Brain microvascular endothelial cell (primary cell): ENCODE results near the gene RGS19.

Source experiments
- DNase-seq: peaks from one replicate; pipeline ENCODE4 v3.0.0-alpha.2; 2020
- H3K27ac ChIP-seq: fragments of 250-450 bp; sonication (Bioruptor Pico); 2 replicates; pipeline ENCODE4 v1.5.1; 2020; ENCODE audit warnings: mild to moderate bottlenecking, moderate library complexity
- H3K27me3 ChIP-seq: fragments of 250-450 bp; sonication (Bioruptor Pico); replicated peaks from 2 replicates; pipeline ENCODE4 v1.5.1; 2020; ENCODE audit warnings: mild to moderate bottlenecking
- H3K36me3 ChIP-seq: fragments of 250-450 bp; sonication (Bioruptor Pico); replicated peaks from 2 replicates; pipeline ENCODE4 v1.5.1; 2020; ENCODE audit warnings: mild to moderate bottlenecking
- H3K4me3 ChIP-seq: 2 replicates; pipeline ENCODE4 v1.5.1; 2011; ENCODE audit warnings: low read depth, mild to moderate bottlenecking, control low read depth, low read length, moderate library complexity
- CTCF ChIP-seq: IDR thresholded peaks from 2 replicates; pipeline ENCODE4 v1.5.1; 2011; ENCODE audit warnings: low read depth, mild to moderate bottlenecking, moderate library complexity, low read length, control low read depth, inconsistent platforms; ENCODE audit errors: missing control alignments
- in situ Hi-C: cut with HindIII; loops from 2 replicates; pipeline ENCODE4 v1.10.0; 2017; ENCODE audit warnings: low sequenced_read_pairs, low pct_ligation_motif_present

Gene RGS19

GRCh38 chr20:64108731-64109681 lies 29.7 kb upstream of the RGS19 start:
- H3K4me3 ChIP-seq = no peak overlapping the region
- H3K36me3 ChIP-seq = no peaks in the 10 kb centered on the region
- no peak for TF ChIP-seq CTCF
- H3K27me3 ChIP-seq = peaks cover 2% of the 10 kb centered on the region
- no peak for DNase-seq
- no peak overlapping the region for H3K27ac ChIP-seq
- in situ Hi-C loops = no loop called here

- DNase-seq = no peak
- Histone ChIP-seq H3K36me3 (no peaks in the 10 kb centered on the region), H3K27ac (no peak overlapping the region), H3K27me3 (peaks cover 7% of the 10 kb centered on the region), H3K4me3 (no peak overlapping the region)
- TF ChIP-seq CTCF = no peak
- in situ Hi-C loops = no loop called here
Observed at GRCh38 chr20:64107736-64108457, 28.6 kb upstream of the RGS19 start.

- H3K27ac ChIP-seq = no peak within 1 kb of the TSS
- no peak within 1 kb of the TSS for H3K4me3 ChIP-seq
- peaks cover 12% of the 10 kb centered on the region for H3K27me3 ChIP-seq
- no peak for TF ChIP-seq CTCF
- H3K36me3 ChIP-seq = no peaks in the 10 kb centered on the region
- in situ Hi-C loops = no loop called here
- DNase-seq = no peak
Observed at GRCh38 chr20:64106981-64107735, 27.8 kb upstream of the RGS19 start, which contains the start of gene NPBWR2. Gene NPBWR2, minus strand, starts transcription at chr20:64107565. Its CDS starts 734 bp downstream, at chr20:64106831.

GRCh38 chr20:64106435-64106961 lies 27.2 kb upstream of the RGS19 start:
- Histone ChIP-seq H3K4me3 (no peak overlapping the region), H3K36me3 (no peaks in the 10 kb centered on the region), H3K27me3 (peaks cover 19% of the 10 kb centered on the region), H3K27ac (no peak overlapping the region)
- no peak for DNase-seq
- in situ Hi-C loops = no loop called here
- no peak for TF ChIP-seq CTCF

GRCh38 chr20:64105846-64106434 lies 26.6 kb upstream of the RGS19 start:
- DNase-seq = no peak
- Histone ChIP-seq H3K36me3 (no peaks in the 10 kb centered on the region), H3K4me3 (no peak overlapping the region), H3K27ac (no peak overlapping the region), H3K27me3 (peaks cover 25% of the 10 kb centered on the region)
- TF ChIP-seq CTCF = no peak
- in situ Hi-C loops = no loop called here
